Esophagus (tissue), 2 donors: ENCODE measurements around the gene SIRPA. TPM values are rescaled to one million over a fixed set of nuclear protein-coding genes. Genes with fewer than 3 reads are reported as not detected.

Source experiments
- H3K27ac ChIP-seq, 2 donors: one replicate each; pipeline ENCODE4 v1.5.1; 2013; ENCODE audit warnings: low read depth in 2 of 2, mild to moderate bottlenecking in 2 of 2, inconsistent platforms in 1 of 2, low read length in 1 of 2, moderate library complexity in 1 of 2
- H3K27me3 ChIP-seq, 2 donors: one replicate each; pipeline ENCODE4 v1.6.1; 2013; ENCODE audit warnings: low read length in 2 of 2, control low read depth in 1 of 2, mild to moderate bottlenecking in 1 of 2; ENCODE audit not compliant: insufficient read depth in 2 of 2, control insufficient read depth in 1 of 2
- H3K36me3 ChIP-seq, 2 donors: one replicate each; pipeline ENCODE4 v1.6.1; 2013; ENCODE audit warnings: low read length in 1 of 2; ENCODE audit not compliant: control insufficient read depth in 2 of 2, insufficient read depth in 2 of 2
- H3K4me1 ChIP-seq, 2 donors: one replicate each; pipeline ENCODE4 v1.6.1; 2013; ENCODE audit warnings: low read length in 1 of 2; ENCODE audit not compliant: control insufficient read depth in 2 of 2, insufficient read depth in 2 of 2
- H3K4me3 ChIP-seq, 2 donors: one replicate each; pipeline ENCODE4 v1.5.1; 2013; ENCODE audit warnings: low read length in 2 of 2, mild to moderate bottlenecking in 2 of 2, low read depth in 1 of 2, moderate library complexity in 1 of 2
- H3K9me3 ChIP-seq, 2 donors: one replicate each; pipeline ENCODE4 v1.6.1; 2013; ENCODE audit warnings: mild to moderate bottlenecking in 2 of 2, low read depth in 1 of 2, low read length in 1 of 2, moderate library complexity in 1 of 2; ENCODE audit not compliant: control insufficient read depth in 2 of 2, insufficient read depth in 1 of 2
- WGBS, 2 donors: extraction: QIAGEN DNeasy Blood & Tissue Kit; methylation state at CpG; one replicate each; pipeline ENCODE4 v1.1.7; 2013; 5-methylcytosine and 5-hydroxymethylcytosine counted together
- polyA plus RNA-seq, 2 donors: library from polyadenylated mRNA; stranded (reverse); fragments of 200-250 nt; gene quantifications; one replicate each; pipeline ENCODE4 v1.2.3, GENCODE V29; 2013
- donor health status: healthy with polysubstance abuse.
- donor health status: Bipolar disorder and iron deficiency.

SIRPA gene
- polyA plus RNA-seq, 2 donors: 5.1 to 7.9 TPM

DNA sequence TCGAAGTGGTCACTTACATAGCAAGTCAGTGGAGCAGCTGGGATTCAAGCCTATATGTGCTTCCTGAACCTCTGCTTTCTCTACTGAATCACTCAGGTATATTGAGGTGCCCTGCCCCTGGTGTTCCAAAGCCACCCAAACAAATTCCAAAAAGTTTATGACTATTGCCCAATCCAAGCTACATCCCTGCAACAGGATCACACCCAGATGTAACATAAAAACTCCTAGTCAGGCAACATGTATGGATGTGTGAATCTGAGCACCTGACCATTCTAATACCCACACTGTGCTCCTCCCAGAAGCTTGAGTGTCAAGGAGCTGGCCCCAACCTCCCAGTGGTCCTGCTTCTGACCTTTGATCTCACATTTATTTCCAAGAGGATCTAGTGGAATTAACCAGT is 39.5 kb upstream of the SIRPA start:
- Histone ChIP-seq H3K27ac (no peak overlapping the region), H3K4me3 (no peak overlapping the region), H3K9me3 (no peaks in the 10 kb centered on the region), H3K4me1 (no peaks in the 10 kb centered on the region), H3K36me3 (no peaks in the 10 kb centered on the region), H3K27me3 (no peaks in the 10 kb centered on the region)
- WGBS, 2 donors: 55 to 63% methylated on average over 1 of the region's 1 CpG

DNA sequence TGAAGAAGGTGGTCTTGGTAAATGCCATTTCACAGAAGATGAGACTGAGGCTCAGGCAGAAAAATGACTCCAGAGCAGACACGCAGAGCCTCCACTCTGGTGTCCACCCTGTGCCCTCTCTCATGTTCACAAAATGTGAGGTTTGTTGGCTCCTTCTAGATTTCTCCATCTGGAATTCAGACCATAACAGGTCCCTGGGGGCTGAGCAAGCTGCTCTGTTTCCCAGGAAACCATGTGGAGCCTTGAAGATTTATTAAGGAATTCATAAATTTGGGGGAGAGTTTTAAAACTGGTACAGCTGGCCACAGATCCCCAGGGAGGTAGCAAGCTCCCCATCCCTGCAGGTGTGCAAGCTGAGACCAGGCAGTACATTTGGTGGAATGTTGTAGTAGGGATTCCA is 38.8 kb upstream of the SIRPA start:
- Histone ChIP-seq H3K36me3 (no peaks in the 10 kb centered on the region), H3K9me3 (no peaks in the 10 kb centered on the region), H3K4me3 (no peak overlapping the region), H3K27me3 (no peaks in the 10 kb centered on the region), H3K4me1 (no peaks in the 10 kb centered on the region), H3K27ac (no peak overlapping the region)
- WGBS, 2 donors: 75 to 88% methylated on average over 1 of the region's 1 CpG

DNA sequence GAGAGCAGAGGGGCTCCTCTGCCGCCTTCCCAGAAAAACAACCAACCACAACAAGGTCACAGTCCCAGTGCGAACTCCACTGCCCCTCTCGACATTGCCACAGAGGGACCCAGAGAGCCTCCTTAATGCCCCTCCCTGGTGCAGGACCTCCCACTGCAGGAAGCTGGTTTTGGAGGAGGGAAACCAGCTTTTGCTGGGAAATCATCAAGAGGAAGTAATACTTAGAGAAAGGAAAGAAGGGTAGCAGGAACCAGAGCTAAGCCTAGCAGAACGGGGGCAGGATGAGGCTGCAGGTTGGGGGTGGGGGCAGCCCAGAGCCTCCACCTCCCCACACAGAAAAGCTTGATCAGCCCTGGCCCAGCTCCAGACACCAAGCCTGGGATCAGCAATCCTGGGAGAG is 37.7 kb upstream of the SIRPA start:
- WGBS, 2 donors: 74 to 80% methylated on average over 4 of the region's 4 CpGs
- H3K27me3 ChIP-seq: no peaks in the 10 kb centered on the region
- H3K9me3 ChIP-seq: no peaks in the 10 kb centered on the region
- no peaks in the 10 kb centered on the region for H3K4me1 ChIP-seq
- H3K27ac ChIP-seq: no peak overlapping the region
- H3K4me3 ChIP-seq: no peak overlapping the region
- H3K36me3 ChIP-seq: no peaks in the 10 kb centered on the region

DNA sequence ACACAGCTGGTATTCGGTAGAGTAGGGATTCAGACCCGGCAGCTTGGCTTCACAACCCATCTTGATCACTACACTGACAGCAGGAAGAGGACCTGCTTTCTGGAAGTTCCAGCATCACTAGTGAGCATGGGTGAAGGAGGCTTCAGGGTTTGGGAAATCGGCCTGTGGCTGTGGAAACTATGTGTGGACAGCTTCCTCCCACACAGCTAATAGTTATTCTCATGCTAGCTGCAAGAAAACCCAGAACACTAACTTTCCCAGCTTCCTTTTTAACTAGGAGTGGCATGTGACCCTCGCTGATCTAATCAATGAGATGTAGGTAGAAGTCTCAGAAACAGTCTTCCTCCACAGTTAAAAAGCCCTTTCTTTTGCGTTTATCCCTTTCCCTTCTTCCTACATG is 36.3 kb upstream of the SIRPA start:
- Histone ChIP-seq H3K4me1 (no peaks in the 10 kb centered on the region), H3K27me3 (no peaks in the 10 kb centered on the region), H3K27ac (no peak overlapping the region), H3K36me3 (no peaks in the 10 kb centered on the region), H3K4me3 (no peak overlapping the region), H3K9me3 (no peaks in the 10 kb centered on the region)
- WGBS, 2 donors: 83 to 85% methylated on average over 5 of the region's 5 CpGs

DNA sequence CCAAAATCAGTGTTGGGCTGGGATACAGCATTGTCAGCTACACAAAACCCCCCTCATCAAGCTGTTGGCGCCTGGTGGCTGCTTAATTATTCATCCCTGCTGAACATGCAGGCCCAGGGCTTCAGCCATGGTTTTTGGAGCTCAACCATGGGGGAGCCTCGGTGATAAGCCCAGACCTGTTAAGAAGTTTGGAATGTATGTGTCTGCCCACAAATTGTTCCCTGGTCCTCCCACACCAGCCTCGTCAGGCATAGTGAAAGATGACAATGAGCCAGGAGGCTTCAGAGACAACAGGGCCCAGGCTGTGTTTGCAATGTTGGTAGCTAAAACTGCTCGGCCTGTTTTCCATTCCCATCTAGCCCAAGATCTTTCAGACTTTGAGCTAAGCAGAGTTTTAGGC is 34.8 kb upstream of the SIRPA start:
- H3K4me3 ChIP-seq: no peak overlapping the region
- H3K27me3 ChIP-seq: no peaks in the 10 kb centered on the region
- H3K4me1 ChIP-seq: no peaks in the 10 kb centered on the region
- H3K36me3 ChIP-seq: no peaks in the 10 kb centered on the region
- H3K9me3 ChIP-seq: no peaks in the 10 kb centered on the region
- 49 to 57% methylated on average over 4 of the region's 4 CpGs for WGBS, 2 donors
- no peak overlapping the region for H3K27ac ChIP-seq

DNA sequence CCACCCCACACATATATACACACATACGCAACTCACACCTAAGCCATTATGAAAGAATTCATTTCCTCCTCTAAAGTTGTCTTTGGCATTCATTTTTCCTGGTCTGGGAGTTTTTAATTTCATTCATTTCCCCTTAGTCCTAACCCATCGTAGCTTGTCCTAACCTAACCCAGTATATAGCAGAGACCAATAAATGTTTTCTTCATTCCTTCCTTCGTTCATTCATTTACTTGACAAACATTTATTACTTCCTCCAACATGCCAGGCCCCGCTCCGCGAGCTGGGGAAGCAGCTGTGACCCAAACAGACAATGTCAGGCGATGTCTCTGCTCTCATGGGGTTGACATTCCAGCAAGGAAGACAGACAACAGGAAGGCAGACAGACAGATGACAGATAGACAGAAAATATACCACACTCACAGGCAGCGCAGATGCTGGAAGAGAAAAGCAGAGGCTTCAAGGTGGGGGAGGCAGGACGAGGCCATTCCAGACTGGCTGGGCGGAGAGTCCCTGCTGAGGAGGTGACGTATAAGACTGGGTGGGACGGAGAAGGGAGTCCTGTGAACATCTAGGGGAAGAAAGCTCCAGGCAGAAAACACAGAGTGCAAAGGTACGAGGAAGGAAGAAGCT is 33.7 kb upstream of the SIRPA start:
- WGBS, 2 donors: 68% methylated on average over 13 of the region's 13 CpGs
- Histone ChIP-seq H3K27ac (no peak overlapping the region), H3K27me3 (no peaks in the 10 kb centered on the region), H3K9me3 (no peaks in the 10 kb centered on the region), H3K4me1 (no peaks in the 10 kb centered on the region), H3K36me3 (no peaks in the 10 kb centered on the region), H3K4me3 (no peak overlapping the region)

DNA sequence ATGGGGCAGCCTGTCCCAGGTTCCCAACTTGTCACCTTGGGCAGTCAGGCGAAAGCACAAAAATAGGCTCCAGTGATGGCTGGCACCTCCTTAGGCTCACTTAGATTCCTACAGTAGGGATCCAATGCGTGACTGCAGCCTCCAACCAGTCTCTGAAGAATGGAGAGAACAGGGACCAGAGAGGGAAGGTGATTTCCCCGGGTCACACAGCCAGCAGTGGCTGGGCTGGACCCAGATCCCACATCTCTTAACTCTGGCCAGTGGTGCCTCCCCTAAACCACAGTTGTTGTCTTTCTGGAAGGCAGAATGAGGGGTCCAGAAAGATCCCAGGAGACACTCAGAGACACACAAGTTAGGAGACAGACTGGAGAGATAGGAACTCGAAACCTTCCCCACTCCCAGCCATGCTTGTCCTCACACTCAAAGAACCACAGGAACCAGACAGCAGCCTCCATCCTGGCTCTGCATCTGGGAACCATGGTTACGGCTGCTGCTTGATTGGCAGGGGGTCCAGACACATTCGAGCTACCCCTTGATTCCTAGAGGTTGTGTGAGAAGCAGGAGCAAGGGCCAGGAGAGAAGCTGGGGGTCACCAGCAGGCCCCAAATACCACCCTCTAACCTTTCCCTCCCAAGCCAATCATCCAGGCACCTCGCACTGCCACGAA is 33.1 kb upstream of the SIRPA start:
- H3K4me3 ChIP-seq: no peak overlapping the region
- no peaks in the 10 kb centered on the region for H3K4me1 ChIP-seq
- 76 to 79% methylated on average over 8 of the region's 8 CpGs for WGBS, 2 donors
- no peak overlapping the region for H3K27ac ChIP-seq
- no peaks in the 10 kb centered on the region for H3K27me3 ChIP-seq
- H3K36me3 ChIP-seq: no peaks in the 10 kb centered on the region
- H3K9me3 ChIP-seq: no peaks in the 10 kb centered on the region

DNA sequence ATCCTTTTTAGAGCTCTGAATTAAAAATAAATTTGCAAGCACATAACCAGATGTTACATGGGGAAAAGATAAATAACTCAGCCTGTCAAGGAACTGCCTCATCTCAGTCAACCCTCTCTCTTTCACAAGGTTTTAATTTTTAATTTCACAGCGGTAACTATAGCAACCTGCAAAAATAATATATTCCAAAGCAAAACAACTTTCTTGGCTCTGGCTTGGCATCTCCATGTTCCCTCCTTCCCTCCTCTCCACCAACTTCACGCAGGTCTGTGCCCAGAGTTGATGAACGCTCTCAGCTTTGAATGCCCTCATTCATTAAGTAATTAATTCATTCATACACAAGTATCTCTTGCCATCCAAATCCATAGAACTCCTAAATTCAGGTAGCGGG is 32.5 kb upstream of the SIRPA start:
- WGBS, 2 donors: 81 to 86% methylated on average over 4 of the region's 4 CpGs
- no peak overlapping the region for H3K27ac ChIP-seq
- H3K4me1 ChIP-seq: no peaks in the 10 kb centered on the region
- no peaks in the 10 kb centered on the region for H3K36me3 ChIP-seq
- H3K9me3 ChIP-seq: no peaks in the 10 kb centered on the region
- H3K4me3 ChIP-seq: no peak overlapping the region
- H3K27me3 ChIP-seq: no peaks in the 10 kb centered on the region

DNA sequence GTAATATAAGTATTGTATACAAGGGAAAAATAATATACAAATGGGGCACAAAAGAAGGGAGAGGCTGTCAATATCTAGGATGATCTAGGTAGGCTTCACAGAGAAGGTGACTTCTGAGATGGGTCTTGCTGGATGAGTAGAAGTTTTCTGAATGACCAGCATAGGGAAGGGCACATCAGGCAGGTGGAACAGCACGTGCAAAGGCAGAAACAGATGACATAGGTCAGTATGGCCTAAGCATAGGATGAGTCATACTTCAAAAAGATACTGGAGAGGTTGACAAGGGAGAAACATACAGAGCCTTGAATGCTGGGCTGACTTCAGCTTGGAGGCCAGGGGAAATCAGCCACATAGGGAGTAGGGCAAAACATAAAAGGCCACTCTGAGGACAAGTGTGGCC is 31.9 kb upstream of the SIRPA start:
- no peaks in the 10 kb centered on the region for H3K36me3 ChIP-seq
- H3K27ac ChIP-seq: no peak overlapping the region
- no peaks in the 10 kb centered on the region for H3K4me1 ChIP-seq
- no peaks in the 10 kb centered on the region for H3K27me3 ChIP-seq
- 43 to 49% methylated on average over 1 of the region's 1 CpG for WGBS, 2 donors
- H3K4me3 ChIP-seq: no peak overlapping the region
- no peaks in the 10 kb centered on the region for H3K9me3 ChIP-seq

DNA sequence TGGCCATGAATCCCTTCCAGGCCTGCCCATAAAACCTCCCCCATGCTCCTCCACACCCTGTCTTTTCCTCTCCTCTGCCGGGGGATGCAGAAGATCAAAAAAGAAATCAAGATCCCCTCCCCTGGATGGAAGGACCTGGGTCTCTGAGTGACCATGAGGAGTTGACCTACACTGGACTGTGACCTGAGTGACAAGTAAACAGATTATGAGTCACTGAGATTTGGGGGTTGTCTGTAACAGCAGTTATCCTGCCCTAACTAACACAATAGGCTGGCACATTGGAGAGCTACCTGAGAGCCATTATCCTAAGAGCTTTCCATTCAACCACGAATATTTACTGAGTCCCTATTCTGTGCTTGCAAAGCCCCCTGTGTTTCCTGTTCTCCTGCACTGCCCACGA is 28.4 kb upstream of the SIRPA start:
- no peaks in the 10 kb centered on the region for H3K9me3 ChIP-seq
- WGBS, 2 donors: 40 to 54% methylated on average over 3 of the region's 3 CpGs

More for the DNA sequence above, 28.4 kb upstream of the SIRPA start:
- Histone ChIP-seq H3K4me3 (no peak overlapping the region), H3K27ac (no peak overlapping the region), H3K4me1 (no peaks in the 10 kb centered on the region), H3K36me3 (no peaks in the 10 kb centered on the region), H3K27me3 (no peaks in the 10 kb centered on the region)
